Measurements from ENCODE around the gene RAD17.
"Not testable (repeated sequence)": the region's sequence is repeated elsewhere in the genome, so short reads cannot be mapped to it uniquely, and the experiment has no call there.

The RAD17 gene

DNA sequence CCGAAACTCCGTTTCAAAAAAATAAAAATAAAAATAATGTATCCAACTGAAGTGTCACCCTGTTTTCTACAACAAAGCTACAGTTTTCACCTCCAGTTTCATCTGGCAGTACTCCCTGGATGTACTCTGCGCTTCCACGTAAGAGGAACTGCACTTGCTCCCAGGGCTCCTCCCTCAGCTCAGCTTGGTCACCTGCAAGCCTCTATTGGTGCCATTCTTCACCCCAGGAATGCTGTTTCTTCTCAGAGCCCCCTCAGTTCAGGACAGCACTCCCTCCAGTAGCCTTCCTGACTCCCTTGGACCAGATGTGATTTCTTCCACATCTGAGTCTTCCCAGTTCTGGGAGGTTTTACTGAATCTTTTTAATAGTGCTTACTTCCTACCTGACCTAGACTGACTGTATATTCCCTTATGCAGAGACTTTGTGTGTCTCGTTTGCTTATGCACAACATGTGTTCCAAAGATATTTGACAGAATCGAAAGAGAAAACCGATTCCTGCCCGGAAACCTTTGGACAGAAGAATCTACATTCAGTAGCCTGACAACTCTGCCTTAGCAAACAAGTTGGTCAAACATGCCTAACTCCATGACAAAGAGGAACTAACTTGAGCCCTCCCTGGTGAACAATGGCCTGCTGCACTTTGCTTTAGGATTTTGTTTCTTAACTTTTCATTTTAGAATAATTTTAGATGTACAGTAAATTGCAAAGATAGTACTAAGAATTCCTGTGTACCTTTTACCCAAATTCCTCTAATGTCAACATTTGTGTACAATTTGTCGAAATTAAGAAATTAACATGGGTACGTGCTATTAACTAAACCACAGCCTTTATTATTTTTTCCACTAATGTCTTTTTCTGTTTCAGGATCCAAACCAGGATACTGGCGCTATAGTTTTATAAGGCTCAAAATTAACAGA lies 37.8 kb upstream of the RAD17 start:
- H3K27me3 ChIP-seq (ENCODE audit: insufficient read depth, low read length, poor library complexity, severe bottlenecking), result no peaks in the 10 kb centered on the region
- H3F3A ChIP-seq (ENCODE audit: low read depth), result no peaks in the 10 kb centered on the region
- H3K36me3 ChIP-seq (ENCODE audit: insufficient read depth, low read length), result no peaks in the 10 kb centered on the region
- H3K79me2 ChIP-seq (ENCODE audit: insufficient read depth, low read length), result no peaks in the 10 kb centered on the region
- H4K20me1 ChIP-seq (ENCODE audit: insufficient read depth, low read length, poor library complexity, severe bottlenecking), result no peaks in the 10 kb centered on the region
- peak overlapping the region; percentile 81 for H3K4me3 ChIP-seq (ENCODE audit: low read length, poor library complexity, severe bottlenecking)
- H3K9me3 ChIP-seq (ENCODE audit: insufficient read depth, low read depth, low read length), result no peaks in the 10 kb centered on the region
- no peaks in the 10 kb centered on the region for H3K9me2 ChIP-seq (replicated peaks; ENCODE audit: low read depth, low read length)
- no peak for TF ChIP-seq CTCF (conservative IDR thresholded peaks at IDR 0.05; ENCODE audit: low read length)
- TF ChIP-seq EZH2phosphoT487 (IDR thresholded peaks at IDR 0.05; ENCODE audit: borderline replicate concordance), result no peak
- peak overlapping the region; percentile 82 for H3K9ac ChIP-seq (ENCODE audit: low read depth, low read length, poor library complexity, severe bottlenecking)
- peak overlapping the region; percentile 91 for H3K4me2 ChIP-seq (ENCODE audit: low read depth, low read length, poor library complexity, severe bottlenecking)
- H3K4me1 ChIP-seq (ENCODE audit: insufficient read depth, low read length, poor library complexity, severe bottlenecking), result peaks cover 11% of the 10 kb centered on the region
- H2AFZ ChIP-seq (ENCODE audit: low read length), result peak overlapping the region; percentile 93

- H3K9ac ChIP-seq (ENCODE audit: low read depth, low read length, poor library complexity, severe bottlenecking); H3K27me3 ChIP-seq (ENCODE audit: insufficient read depth, low read length, poor library complexity, severe bottlenecking); H3K36me3 ChIP-seq (ENCODE audit: insufficient read depth, low read length); H3K4me3 ChIP-seq (ENCODE audit: low read length, poor library complexity, severe bottlenecking); H3K9me2 ChIP-seq (replicated peaks; ENCODE audit: low read depth, low read length); H3K9me3 ChIP-seq (ENCODE audit: insufficient read depth, low read depth, low read length); H2AFZ ChIP-seq (ENCODE audit: low read length); H3K79me2 ChIP-seq (ENCODE audit: insufficient read depth, low read length); H3F3A ChIP-seq (ENCODE audit: low read depth); H4K20me1 ChIP-seq (ENCODE audit: insufficient read depth, low read length, poor library complexity, severe bottlenecking): not testable (repeated sequence)
- peaks cover 11% of the 10 kb centered on the region for H3K4me1 ChIP-seq (ENCODE audit: insufficient read depth, low read length, poor library complexity, severe bottlenecking)
- peak overlapping the region; percentile 91 for H3K4me2 ChIP-seq (ENCODE audit: low read depth, low read length, poor library complexity, severe bottlenecking)
These were observed 35.8 kb upstream of the RAD17 start for GRCh38 chr5:69333668-69334315.

- no peaks in the 10 kb centered on the region for H3K9me2 ChIP-seq (replicated peaks; ENCODE audit: low read depth, low read length)
- no peak overlapping the region for H3K4me2 ChIP-seq (ENCODE audit: low read depth, low read length, poor library complexity, severe bottlenecking)
- H3K27me3 ChIP-seq (ENCODE audit: insufficient read depth, low read length, poor library complexity, severe bottlenecking), result no peaks in the 10 kb centered on the region
- TF ChIP-seq EZH2phosphoT487 (IDR thresholded peaks at IDR 0.05; ENCODE audit: borderline replicate concordance) (no peak), CTCF (conservative IDR thresholded peaks at IDR 0.05; ENCODE audit: low read length) (peak; percentile 70)
- H3K4me3 ChIP-seq (ENCODE audit: low read length, poor library complexity, severe bottlenecking), result no peak overlapping the region
- no peak overlapping the region for H3K9ac ChIP-seq (ENCODE audit: low read depth, low read length, poor library complexity, severe bottlenecking)
- H3K4me1 ChIP-seq (ENCODE audit: insufficient read depth, low read length, poor library complexity, severe bottlenecking), result peaks cover 11% of the 10 kb centered on the region
- no peaks in the 10 kb centered on the region for H3K9me3 ChIP-seq (ENCODE audit: insufficient read depth, low read depth, low read length)
- no peak overlapping the region; the same call in 1 of the 2 replicates for H2AFZ ChIP-seq (ENCODE audit: low read length)
- H3K79me2 ChIP-seq (ENCODE audit: insufficient read depth, low read length), result no peaks in the 10 kb centered on the region
- no peaks in the 10 kb centered on the region for H3K36me3 ChIP-seq (ENCODE audit: insufficient read depth, low read length)
- no peaks in the 10 kb centered on the region for H4K20me1 ChIP-seq (ENCODE audit: insufficient read depth, low read length, poor library complexity, severe bottlenecking)
- H3F3A ChIP-seq (ENCODE audit: low read depth), result no peaks in the 10 kb centered on the region
These were observed 34.8 kb upstream of the RAD17 start for GRCh38 chr5:69334793-69335268.
